ENCODE results near the gene BCOR. TPM values are rescaled to one million over a fixed set of nuclear protein-coding genes. Genes with fewer than 3 reads are reported as not detected.

Gene BCOR
- total and polyA plus RNA-seq, 9 of the 15 experiments (the other 6 are each of a cell fraction or from before 2014, with no cell fraction given): 27.5 to 113 (median 37.6) TPM

DNA sequence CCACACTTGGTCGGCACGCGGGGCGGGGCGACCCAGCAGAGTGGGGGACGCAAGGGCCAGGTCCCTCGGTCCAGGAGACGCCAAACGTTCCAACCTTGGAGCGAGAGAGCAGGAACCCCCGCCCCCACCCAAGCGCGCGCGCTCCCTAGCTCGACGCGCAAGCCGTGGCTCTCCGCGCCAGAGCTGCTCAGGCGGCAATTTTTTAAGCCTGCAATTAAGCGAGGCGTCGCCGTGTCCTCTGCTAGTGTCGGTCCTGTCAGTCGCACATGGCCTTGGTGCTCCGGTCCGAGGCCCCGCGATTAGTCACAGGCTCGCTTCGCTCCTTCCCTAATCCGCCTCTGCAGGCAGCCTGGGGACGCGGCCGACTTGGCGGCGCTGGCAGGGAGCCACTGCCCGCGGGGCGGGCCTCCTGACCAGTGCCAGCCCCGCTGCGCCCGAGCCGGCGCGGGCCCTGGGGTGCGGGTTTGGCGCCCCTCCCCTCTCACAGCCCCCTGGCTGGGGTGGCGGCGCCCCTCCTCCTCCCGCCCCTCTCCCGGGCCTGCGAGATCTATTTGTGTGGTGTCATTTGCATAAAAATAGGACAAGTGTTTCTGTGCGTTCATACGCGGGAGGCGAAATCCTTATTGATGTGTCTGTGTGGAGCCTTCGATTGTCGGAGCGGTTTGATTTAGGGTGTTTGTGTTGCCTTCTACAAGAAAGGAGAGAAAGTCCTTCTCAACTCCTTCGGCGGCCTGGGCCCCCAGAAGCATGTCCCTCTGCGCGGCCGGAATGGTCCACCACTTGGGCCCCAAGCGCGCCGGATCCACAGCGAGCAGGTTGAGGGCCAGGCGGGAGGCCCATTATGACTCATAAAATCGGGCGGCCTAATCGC lies 9.8 kb upstream of the BCOR start (continued):
- no peak for TF ChIP-seq ZNF318 (IDR thresholded peaks at IDR 0.05; ENCODE audit: borderline replicate concordance in 1 of 2, low read depth in 1 of 2)
- 0 out of 2 replicates have a peak, but pooled peaks have one; percentile 41 for TF ChIP-seq ZNF76 (CRISPR knock-in tag; IDR thresholded peaks at IDR 0.05; ENCODE audit: borderline replicate concordance)
- TF ChIP-seq ZNF184 (CRISPR knock-in tag; IDR thresholded peaks at IDR 0.05): no peak
- TF ChIP-seq GATA2 (CRISPR knock-in tag; IDR thresholded peaks at IDR 0.05): no peak; the same call in 1 of the 2 replicates
- no peak for TF ChIP-seq NR2F6 (CRISPR knock-in tag; IDR thresholded peaks at IDR 0.05)
- TF ChIP-seq NFXL1 (CRISPR knock-in tag; IDR thresholded peaks at IDR 0.05): no peak
- TF ChIP-seq RBM15 (IDR thresholded peaks at IDR 0.05; ENCODE audit: insufficient read depth, low read length): no peak
- peak; percentile 54 for TF ChIP-seq ZBTB33 (CRISPR knock-in tag; IDR thresholded peaks at IDR 0.05)
- no peak for TF ChIP-seq TSC22D4 (tag; IDR thresholded peaks at IDR 0.05)
- TF ChIP-seq CREB3 (tag; conservative IDR thresholded peaks at IDR 0.05; ENCODE audit: low read depth): no peak
- TF ChIP-seq TFAP4 (CRISPR knock-in tag; IDR thresholded peaks at IDR 0.05; ENCODE audit: borderline replicate concordance): peak; percentile 53; the same call in 1 of the 2 replicates
- no peak for TF ChIP-seq ZNF384 (IDR thresholded peaks at IDR 0.05; ENCODE audit: low read depth, low read length)
- TF ChIP-seq PHB2 (IDR thresholded peaks at IDR 0.05; ENCODE audit: low read depth): no peak
- TF ChIP-seq NR4A1 (CRISPR knock-in tag; IDR thresholded peaks at IDR 0.05): no peak
- TF ChIP-seq NR4A1 (tag; IDR thresholded peaks at IDR 0.05): 0 out of 2 replicates have a peak, but pooled peaks have one; percentile 73
